ENCODE measurements around the gene JAK1. TPM values are rescaled to one million over a fixed set of nuclear protein-coding genes. Genes with fewer than 3 reads are reported as not detected.

The JAK1 gene
- total and polyA plus RNA-seq, 10 of the 15 experiments (the other 5 are each of a cell fraction or from before 2014, with no cell fraction given): 9.6 to 45.5 (median 35.7) TPM

DNA sequence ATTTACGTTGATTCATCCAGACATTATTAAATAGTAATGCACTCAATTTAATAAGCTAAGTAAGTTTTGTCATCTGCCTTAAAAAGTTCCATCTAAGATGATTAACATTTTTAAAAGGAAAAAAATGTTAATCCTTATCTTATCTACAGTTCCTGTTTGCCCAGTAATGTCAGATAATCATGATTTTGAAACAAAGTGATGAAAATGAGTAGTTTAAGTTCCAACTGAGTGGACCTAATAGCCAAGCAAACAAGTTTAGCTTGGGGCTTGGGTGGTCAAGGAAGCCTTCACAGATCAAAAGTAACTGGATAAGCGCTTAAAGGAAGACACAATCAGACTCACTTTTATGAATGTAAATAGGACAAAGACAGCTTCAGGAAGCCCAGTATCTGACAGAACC is 40.5 kb upstream of the JAK1 start:
- no peak overlapping the region for H3K27ac ChIP-seq (ENCODE audit: control insufficient read depth, insufficient read depth)
- no peak overlapping the region for H3K4me2 ChIP-seq (ENCODE audit: control insufficient read depth, insufficient read depth)
- no peaks in the 10 kb centered on the region; the same call in 2 of the 3 replicates for H3K9me3 ChIP-seq (replicated peaks; ENCODE audit: control insufficient read depth, insufficient read depth, low read length)
- FAIRE-seq: no peak
- no TSS peak for BruUV-seq (replicated peaks)
- no peak for DNase-seq (ENCODE audit: low read depth, low spot score)
- H3K27me3 ChIP-seq (replicated peaks in 1 of 2; ENCODE audit: control insufficient read depth in 2 of 2, insufficient read depth in 2 of 2, low read length in 1 of 2): peaks cover 4 to 20% of the 10 kb centered on the region in 2 experiments
- CTCF ChIA-PET: interaction anchor here (1.3 kb wide), 1 partner anchor 14 kb away, joined by 6 read pairs; no protein-coding TSS in a partner anchor
- H3K79me2 ChIP-seq (ENCODE audit: control insufficient read depth, insufficient read depth, low read length): no peaks in the 10 kb centered on the region
- no peak for ATAC-seq
- no peaks in the 10 kb centered on the region for H3K36me3 ChIP-seq (ENCODE audit: control insufficient read depth in 2 of 2, insufficient read depth in 2 of 2, low read length in 1 of 2)
- 78% methylated on average over 2 of the region's 2 CpGs for WGBS (ENCODE audit: insufficient coverage, insufficient replicate concordance, low lambda C conversion rate, missing lambda C conversion rate)
- H4K20me1 ChIP-seq (ENCODE audit: control insufficient read depth, insufficient read depth): no peaks in the 10 kb centered on the region
- intact Hi-C loops (cut with micrococcal nuclease; ENCODE audit: unreplicated experiment): no loop called here
- RAD21 ChIA-PET (ENCODE audit: unreplicated experiment): no interaction called here
- H3K4me3 ChIP-seq: no peak overlapping the region
- POLR2A ChIA-PET: no interaction called here
- SMC1A ChIA-PET (ENCODE audit: uncharacterized antibody, unreplicated experiment): interaction anchor here (1.0 kb wide), 1 partner anchor 79 kb away, joined by 3 read pairs; no protein-coding TSS in a partner anchor
- H3K4me1 ChIP-seq (ENCODE audit: control insufficient read depth, insufficient read depth, low read length): peaks cover 7% of the 10 kb centered on the region
- H2AFZ ChIP-seq (ENCODE audit: control insufficient read depth, low read depth, low read length): no peak overlapping the region
- no peak overlapping the region for H3K9ac ChIP-seq (ENCODE audit: control insufficient read depth, insufficient read depth, low read length)
- in situ Hi-C loops (cut with MboI): no loop called here
- TF ChIP-seq, protein P1, sequence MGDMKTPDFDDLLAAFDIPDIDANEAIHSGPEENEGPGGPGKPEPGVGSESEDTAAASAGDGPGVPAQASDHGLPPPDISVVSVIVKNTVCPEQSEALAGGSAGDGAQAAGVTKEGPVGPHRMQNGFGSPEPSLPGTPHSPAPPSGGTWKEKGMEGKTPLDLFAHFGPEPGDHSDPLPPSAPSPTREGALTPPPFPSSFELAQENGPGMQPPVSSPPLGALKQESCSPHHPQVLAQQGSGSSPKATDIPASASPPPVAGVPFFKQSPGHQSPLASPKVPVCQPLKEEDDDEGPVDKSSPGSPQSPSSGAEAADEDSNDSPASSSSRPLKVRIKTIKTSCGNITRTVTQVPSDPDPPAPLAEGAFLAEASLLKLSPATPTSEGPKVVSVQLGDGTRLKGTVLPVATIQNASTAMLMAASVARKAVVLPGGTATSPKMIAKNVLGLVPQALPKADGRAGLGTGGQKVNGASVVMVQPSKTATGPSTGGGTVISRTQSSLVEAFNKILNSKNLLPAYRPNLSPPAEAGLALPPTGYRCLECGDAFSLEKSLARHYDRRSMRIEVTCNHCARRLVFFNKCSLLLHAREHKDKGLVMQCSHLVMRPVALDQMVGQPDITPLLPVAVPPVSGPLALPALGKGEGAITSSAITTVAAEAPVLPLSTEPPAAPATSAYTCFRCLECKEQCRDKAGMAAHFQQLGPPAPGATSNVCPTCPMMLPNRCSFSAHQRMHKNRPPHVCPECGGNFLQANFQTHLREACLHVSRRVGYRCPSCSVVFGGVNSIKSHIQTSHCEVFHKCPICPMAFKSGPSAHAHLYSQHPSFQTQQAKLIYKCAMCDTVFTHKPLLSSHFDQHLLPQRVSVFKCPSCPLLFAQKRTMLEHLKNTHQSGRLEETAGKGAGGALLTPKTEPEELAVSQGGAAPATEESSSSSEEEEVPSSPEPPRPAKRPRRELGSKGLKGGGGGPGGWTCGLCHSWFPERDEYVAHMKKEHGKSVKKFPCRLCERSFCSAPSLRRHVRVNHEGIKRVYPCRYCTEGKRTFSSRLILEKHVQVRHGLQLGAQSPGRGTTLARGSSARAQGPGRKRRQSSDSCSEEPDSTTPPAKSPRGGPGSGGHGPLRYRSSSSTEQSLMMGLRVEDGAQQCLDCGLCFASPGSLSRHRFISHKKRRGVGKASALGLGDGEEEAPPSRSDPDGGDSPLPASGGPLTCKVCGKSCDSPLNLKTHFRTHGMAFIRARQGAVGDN (IDR thresholded peaks at IDR 0.05): no peak
- TF ChIP-seq HCFC1 (IDR thresholded peaks at IDR 0.05; ENCODE audit: low read length): no peak
- TF ChIP-seq, protein P2, sequence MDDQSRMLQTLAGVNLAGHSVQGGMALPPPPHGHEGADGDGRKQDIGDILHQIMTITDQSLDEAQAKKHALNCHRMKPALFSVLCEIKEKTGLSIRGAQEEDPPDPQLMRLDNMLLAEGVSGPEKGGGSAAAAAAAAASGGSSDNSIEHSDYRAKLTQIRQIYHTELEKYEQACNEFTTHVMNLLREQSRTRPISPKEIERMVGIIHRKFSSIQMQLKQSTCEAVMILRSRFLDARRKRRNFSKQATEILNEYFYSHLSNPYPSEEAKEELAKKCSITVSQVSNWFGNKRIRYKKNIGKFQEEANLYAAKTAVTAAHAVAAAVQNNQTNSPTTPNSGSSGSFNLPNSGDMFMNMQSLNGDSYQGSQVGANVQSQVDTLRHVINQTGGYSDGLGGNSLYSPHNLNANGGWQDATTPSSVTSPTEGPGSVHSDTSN (IDR thresholded peaks at IDR 0.05; ENCODE audit: insufficient replicate concordance, low read depth, low read length): no peak
- TF ChIP-seq STAT1 (conservative IDR thresholded peaks at IDR 0.05): no peak
- no peak for TF ChIP-seq EZH2 (IDR thresholded peaks at IDR 0.05; ENCODE audit: borderline replicate concordance, control insufficient read depth, low read depth, low read length)
- TF ChIP-seq, protein P3, sequence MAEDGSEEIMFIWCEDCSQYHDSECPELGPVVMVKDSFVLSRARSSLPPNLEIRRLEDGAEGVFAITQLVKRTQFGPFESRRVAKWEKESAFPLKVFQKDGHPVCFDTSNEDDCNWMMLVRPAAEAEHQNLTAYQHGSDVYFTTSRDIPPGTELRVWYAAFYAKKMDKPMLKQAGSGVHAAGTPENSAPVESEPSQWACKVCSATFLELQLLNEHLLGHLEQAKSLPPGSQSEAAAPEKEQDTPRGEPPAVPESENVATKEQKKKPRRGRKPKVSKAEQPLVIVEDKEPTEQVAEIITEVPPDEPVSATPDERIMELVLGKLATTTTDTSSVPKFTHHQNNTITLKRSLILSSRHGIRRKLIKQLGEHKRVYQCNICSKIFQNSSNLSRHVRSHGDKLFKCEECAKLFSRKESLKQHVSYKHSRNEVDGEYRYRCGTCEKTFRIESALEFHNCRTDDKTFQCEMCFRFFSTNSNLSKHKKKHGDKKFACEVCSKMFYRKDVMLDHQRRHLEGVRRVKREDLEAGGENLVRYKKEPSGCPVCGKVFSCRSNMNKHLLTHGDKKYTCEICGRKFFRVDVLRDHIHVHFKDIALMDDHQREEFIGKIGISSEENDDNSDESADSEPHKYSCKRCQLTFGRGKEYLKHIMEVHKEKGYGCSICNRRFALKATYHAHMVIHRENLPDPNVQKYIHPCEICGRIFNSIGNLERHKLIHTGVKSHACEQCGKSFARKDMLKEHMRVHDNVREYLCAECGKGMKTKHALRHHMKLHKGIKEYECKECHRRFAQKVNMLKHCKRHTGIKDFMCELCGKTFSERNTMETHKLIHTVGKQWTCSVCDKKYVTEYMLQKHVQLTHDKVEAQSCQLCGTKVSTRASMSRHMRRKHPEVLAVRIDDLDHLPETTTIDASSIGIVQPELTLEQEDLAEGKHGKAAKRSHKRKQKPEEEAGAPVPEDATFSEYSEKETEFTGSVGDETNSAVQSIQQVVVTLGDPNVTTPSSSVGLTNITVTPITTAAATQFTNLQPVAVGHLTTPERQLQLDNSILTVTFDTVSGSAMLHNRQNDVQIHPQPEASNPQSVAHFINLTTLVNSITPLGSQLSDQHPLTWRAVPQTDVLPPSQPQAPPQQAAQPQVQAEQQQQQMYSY (CRISPR knock-in tag; IDR thresholded peaks at IDR 0.05): no peak
- TF ChIP-seq, protein P4, sequence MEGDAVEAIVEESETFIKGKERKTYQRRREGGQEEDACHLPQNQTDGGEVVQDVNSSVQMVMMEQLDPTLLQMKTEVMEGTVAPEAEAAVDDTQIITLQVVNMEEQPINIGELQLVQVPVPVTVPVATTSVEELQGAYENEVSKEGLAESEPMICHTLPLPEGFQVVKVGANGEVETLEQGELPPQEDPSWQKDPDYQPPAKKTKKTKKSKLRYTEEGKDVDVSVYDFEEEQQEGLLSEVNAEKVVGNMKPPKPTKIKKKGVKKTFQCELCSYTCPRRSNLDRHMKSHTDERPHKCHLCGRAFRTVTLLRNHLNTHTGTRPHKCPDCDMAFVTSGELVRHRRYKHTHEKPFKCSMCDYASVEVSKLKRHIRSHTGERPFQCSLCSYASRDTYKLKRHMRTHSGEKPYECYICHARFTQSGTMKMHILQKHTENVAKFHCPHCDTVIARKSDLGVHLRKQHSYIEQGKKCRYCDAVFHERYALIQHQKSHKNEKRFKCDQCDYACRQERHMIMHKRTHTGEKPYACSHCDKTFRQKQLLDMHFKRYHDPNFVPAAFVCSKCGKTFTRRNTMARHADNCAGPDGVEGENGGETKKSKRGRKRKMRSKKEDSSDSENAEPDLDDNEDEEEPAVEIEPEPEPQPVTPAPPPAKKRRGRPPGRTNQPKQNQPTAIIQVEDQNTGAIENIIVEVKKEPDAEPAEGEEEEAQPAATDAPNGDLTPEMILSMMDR (IDR thresholded peaks at IDR 0.05 in 2 of 3, conservative IDR thresholded peaks at IDR 0.05 in 1 of 3; ENCODE audit: control insufficient read depth in 2 of 3, extremely low read depth in 1 of 3, insufficient read depth in 1 of 3, low read depth in 3 of 3, low read length in 3 of 3): no peak
- TF ChIP-seq SUZ12 (IDR thresholded peaks at IDR 0.05; ENCODE audit: unreplicated experiment): no peak
- TF ChIP-seq NFIC (IDR thresholded peaks at IDR 0.05; ENCODE audit: low read depth, low read length): no peak
- TF ChIP-seq, protein P5, sequence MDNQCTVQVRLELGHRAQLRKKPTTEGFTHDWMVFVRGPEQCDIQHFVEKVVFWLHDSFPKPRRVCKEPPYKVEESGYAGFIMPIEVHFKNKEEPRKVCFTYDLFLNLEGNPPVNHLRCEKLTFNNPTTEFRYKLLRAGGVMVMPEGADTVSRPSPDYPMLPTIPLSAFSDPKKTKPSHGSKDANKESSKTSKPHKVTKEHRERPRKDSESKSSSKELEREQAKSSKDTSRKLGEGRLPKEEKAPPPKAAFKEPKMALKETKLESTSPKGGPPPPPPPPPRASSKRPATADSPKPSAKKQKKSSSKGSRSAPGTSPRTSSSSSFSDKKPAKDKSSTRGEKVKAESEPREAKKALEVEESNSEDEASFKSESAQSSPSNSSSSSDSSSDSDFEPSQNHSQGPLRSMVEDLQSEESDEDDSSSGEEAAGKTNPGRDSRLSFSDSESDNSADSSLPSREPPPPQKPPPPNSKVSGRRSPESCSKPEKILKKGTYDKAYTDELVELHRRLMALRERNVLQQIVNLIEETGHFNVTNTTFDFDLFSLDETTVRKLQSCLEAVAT (IDR thresholded peaks at IDR 0.05): no peak
